ENCODE measurements around the gene PDLIM7. TPM values are rescaled to one million over a fixed set of nuclear protein-coding genes. Genes with fewer than 3 reads are reported as not detected.

PDLIM7 gene
- polyA plus RNA-seq, 1 donor from 2014 or later = 21.0 TPM

DNA sequence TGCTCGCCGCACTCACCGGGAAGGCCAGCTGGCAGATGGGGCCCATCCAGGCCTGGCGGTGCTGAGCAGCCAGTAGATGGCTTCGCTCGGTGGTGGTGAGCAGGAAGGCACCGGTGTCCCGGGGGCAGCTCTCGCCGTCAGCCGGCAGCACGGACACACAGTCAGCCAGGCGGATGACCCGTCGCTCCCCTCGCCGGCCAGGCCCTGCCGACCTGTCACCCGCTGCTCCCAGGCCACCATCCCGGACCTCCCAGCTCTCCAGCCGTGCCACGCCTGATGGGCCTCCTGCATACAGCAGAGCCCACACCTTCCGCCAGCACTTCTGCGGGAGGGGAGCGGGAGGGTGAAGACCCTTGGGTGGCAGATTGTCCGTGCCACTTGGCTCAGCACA is 10.8 kb upstream of the PDLIM7 start:
- TF ChIP-seq EP300 (conservative IDR thresholded peaks at IDR 0.05; ENCODE audit: poor library complexity, severe bottlenecking) (no peak), TAF1 (IDR thresholded peaks at IDR 0.05; ENCODE audit: low read depth) (no peak), RAD21 (conservative IDR thresholded peaks at IDR 0.05) (no peak), REST (IDR thresholded peaks at IDR 0.05; ENCODE audit: borderline replicate concordance) (no peak), EZH2 (IDR thresholded peaks at IDR 0.05; ENCODE audit: borderline replicate concordance, insufficient read depth, low read length, poor library complexity, severe bottlenecking) (no peak), POLR2AphosphoS5 (IDR thresholded peaks at IDR 0.05) (no peak), MXI1 (conservative IDR thresholded peaks at IDR 0.05; ENCODE audit: poor library complexity, severe bottlenecking) (no peak), SMC3 (conservative IDR thresholded peaks at IDR 0.05; ENCODE audit: poor library complexity) (no peak)
- H3K9me2 ChIP-seq (ENCODE audit: insufficient read depth, low read length) = no peaks in the 10 kb centered on the region
- H3K36me3 ChIP-seq (ENCODE audit: insufficient read depth, low read length) = no peaks in the 10 kb centered on the region
- H4K20me1 ChIP-seq (ENCODE audit: insufficient read depth) = no peaks in the 10 kb centered on the region
- H3K27ac ChIP-seq (ENCODE audit: low read length) = no peak overlapping the region
- H3K79me2 ChIP-seq (replicated peaks; ENCODE audit: insufficient read depth, low read length) = no peaks in the 10 kb centered on the region
- no peak overlapping the region for H3K4me2 ChIP-seq (ENCODE audit: low read length)
- no peaks in the 10 kb centered on the region for H3F3A ChIP-seq (ENCODE audit: insufficient read depth, low read length, poor library complexity, severe bottlenecking)
- H2AFZ ChIP-seq (ENCODE audit: low read depth, low read length) = no peak overlapping the region
- no peak overlapping the region for H3K9ac ChIP-seq (ENCODE audit: low read length)
- H3K27me3 ChIP-seq (ENCODE audit: insufficient read depth, low read depth, low read length) = no peaks in the 10 kb centered on the region
- H3K4me3 ChIP-seq (ENCODE audit: low read length) = no peak overlapping the region
- H3K9me3 ChIP-seq (ENCODE audit: low read length) = no peaks in the 10 kb centered on the region

- no peak overlapping the region for H3K4me2 ChIP-seq (ENCODE audit: low read length)
- H4K20me1 ChIP-seq (ENCODE audit: insufficient read depth) = no peaks in the 10 kb centered on the region
- H3K4me3 ChIP-seq (ENCODE audit: low read length) = no peak overlapping the region
- no peak overlapping the region for H3K9ac ChIP-seq (ENCODE audit: low read length)
- TF ChIP-seq EZH2 (IDR thresholded peaks at IDR 0.05; ENCODE audit: borderline replicate concordance, insufficient read depth, low read length, poor library complexity, severe bottlenecking) = no peak
- no peak for TF ChIP-seq POLR2AphosphoS5 (IDR thresholded peaks at IDR 0.05)
- TF ChIP-seq, protein P1, sequence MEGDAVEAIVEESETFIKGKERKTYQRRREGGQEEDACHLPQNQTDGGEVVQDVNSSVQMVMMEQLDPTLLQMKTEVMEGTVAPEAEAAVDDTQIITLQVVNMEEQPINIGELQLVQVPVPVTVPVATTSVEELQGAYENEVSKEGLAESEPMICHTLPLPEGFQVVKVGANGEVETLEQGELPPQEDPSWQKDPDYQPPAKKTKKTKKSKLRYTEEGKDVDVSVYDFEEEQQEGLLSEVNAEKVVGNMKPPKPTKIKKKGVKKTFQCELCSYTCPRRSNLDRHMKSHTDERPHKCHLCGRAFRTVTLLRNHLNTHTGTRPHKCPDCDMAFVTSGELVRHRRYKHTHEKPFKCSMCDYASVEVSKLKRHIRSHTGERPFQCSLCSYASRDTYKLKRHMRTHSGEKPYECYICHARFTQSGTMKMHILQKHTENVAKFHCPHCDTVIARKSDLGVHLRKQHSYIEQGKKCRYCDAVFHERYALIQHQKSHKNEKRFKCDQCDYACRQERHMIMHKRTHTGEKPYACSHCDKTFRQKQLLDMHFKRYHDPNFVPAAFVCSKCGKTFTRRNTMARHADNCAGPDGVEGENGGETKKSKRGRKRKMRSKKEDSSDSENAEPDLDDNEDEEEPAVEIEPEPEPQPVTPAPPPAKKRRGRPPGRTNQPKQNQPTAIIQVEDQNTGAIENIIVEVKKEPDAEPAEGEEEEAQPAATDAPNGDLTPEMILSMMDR (IDR thresholded peaks at IDR 0.05; ENCODE audit: poor library complexity, severe bottlenecking) = no peak
- TF ChIP-seq TAF1 (IDR thresholded peaks at IDR 0.05; ENCODE audit: low read depth) = no peak
- no peak for TF ChIP-seq SMC3 (conservative IDR thresholded peaks at IDR 0.05; ENCODE audit: poor library complexity)
- no peak for TF ChIP-seq RAD21 (conservative IDR thresholded peaks at IDR 0.05)
- TF ChIP-seq EP300 (conservative IDR thresholded peaks at IDR 0.05; ENCODE audit: poor library complexity, severe bottlenecking) = no peak
- TF ChIP-seq REST (IDR thresholded peaks at IDR 0.05; ENCODE audit: borderline replicate concordance) = no peak
- TF ChIP-seq MXI1 (conservative IDR thresholded peaks at IDR 0.05; ENCODE audit: poor library complexity, severe bottlenecking) = no peak
- H3K9me3 ChIP-seq (ENCODE audit: low read length) = no peaks in the 10 kb centered on the region
- no peaks in the 10 kb centered on the region for H3K9me2 ChIP-seq (ENCODE audit: insufficient read depth, low read length)
- H3F3A ChIP-seq (ENCODE audit: insufficient read depth, low read length, poor library complexity, severe bottlenecking) = no peaks in the 10 kb centered on the region
- H2AFZ ChIP-seq (ENCODE audit: low read depth, low read length) = no peak overlapping the region
- no peaks in the 10 kb centered on the region for H3K79me2 ChIP-seq (replicated peaks; ENCODE audit: insufficient read depth, low read length)
- no peaks in the 10 kb centered on the region for H3K27me3 ChIP-seq (ENCODE audit: insufficient read depth, low read depth, low read length)
- H3K27ac ChIP-seq (ENCODE audit: low read length) = no peak overlapping the region
- H3K36me3 ChIP-seq (ENCODE audit: insufficient read depth, low read length) = no peaks in the 10 kb centered on the region
Observed at GRCh38 chr5:177507596-177508220, 10.3 kb upstream of the PDLIM7 start.

All from neural cell (in vitro differentiated cells).